HG03354 (cell line): ENCODE measurements around the gene USP46.

Experiments
- ATAC-seq: cut with Tn5 transposase; IDR thresholded peaks from one replicate; pipeline ENCODE4 v1.9.1; 2021; ENCODE audit warnings: mild to moderate bottlenecking; ENCODE audit not compliant: unreplicated experiment, poor library complexity, severe bottlenecking

Gene USP46

GRCh38 chr4:52578951-52579350 is 80.2 kb downstream of the USP46 start:
- no peak for ATAC-seq

- ATAC-seq = no peak
Measured at GRCh38 chr4:52577624-52577962, 81.5 kb downstream of the USP46 start.

DNA sequence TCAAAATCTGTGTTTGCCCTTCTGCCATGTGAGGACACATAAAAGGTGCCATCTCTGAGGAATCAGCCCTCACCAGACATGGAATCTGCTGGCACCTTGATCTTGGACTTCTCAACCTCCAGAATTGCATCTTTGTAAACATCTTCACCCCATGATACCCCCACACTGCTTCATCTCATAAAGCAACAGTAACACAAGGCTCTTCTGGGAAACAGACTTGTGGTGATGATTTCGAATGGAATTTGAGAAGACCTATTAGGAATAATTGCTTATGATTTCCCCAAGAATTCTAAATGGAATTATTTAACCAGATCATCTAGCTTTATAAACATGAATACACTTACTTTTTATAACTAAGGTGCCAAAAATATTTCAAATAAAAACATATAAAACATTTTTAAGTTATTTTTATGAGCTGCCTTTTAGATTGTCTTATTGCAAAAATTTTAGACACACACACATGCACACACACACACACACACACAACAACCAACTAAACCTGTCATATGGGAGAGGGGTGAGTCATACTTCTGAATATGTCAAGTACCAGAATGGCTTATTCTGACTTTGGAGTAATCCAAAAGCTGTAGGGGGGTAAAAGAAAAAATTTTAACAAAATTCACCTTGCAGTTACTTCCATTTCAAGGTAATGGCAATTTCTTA is 82.0 kb downstream of the USP46 start:
- ATAC-seq = no peak

- no peak for ATAC-seq
Measured at GRCh38 chr4:52576326-52576725, 82.8 kb downstream of the USP46 start.

DNA sequence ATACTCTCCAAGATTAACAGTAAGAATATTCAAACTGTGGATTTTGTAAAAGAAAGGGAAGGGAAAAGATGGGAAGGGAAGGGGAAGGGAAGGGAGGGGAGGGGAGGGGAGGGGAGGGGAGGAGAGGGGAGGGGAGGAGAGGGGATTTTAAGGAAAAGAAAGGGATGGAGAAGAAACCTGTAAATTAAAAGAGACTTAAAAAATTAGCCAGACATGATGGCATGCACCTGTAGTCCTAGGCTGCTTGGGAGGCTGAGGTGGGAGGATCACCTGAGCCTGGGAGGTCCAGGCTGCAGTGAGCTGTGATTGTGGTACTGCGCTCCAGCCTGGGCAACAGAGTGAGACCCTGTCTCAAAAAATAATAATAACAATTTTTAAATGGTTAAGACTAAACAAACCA is 83.7 kb downstream of the USP46 start:
- no peak for ATAC-seq

DNA sequence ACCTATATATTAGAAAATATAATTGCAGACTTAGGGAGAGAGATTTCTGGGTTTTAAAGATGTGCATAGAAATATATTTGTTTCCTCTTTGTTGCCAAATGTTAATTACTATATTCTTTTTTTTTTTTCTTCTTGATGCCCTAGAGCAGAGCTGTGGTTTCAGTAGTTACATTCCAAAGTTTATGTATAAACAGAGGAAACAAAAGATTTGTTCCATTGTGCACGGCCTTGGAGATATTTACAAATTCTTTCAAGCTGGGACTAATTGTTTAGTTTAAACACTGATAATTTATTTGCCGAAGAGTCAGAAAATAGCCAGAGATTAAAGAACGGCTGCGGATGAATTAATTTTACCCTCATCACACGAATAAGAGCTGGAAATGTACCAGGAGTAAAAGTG is 85.1 kb downstream of the USP46 start:
- ATAC-seq = no peak

GRCh38 chr4:52573551-52573950 is 85.5 kb downstream of the USP46 start:
- ATAC-seq = no peak

- ATAC-seq = no peak
Measured at GRCh38 chr4:52572936-52573485, 86.1 kb downstream of the USP46 start.

GRCh38 chr4:52568351-52568750 is 90.8 kb downstream of the USP46 start:
- ATAC-seq = no peak

DNA sequence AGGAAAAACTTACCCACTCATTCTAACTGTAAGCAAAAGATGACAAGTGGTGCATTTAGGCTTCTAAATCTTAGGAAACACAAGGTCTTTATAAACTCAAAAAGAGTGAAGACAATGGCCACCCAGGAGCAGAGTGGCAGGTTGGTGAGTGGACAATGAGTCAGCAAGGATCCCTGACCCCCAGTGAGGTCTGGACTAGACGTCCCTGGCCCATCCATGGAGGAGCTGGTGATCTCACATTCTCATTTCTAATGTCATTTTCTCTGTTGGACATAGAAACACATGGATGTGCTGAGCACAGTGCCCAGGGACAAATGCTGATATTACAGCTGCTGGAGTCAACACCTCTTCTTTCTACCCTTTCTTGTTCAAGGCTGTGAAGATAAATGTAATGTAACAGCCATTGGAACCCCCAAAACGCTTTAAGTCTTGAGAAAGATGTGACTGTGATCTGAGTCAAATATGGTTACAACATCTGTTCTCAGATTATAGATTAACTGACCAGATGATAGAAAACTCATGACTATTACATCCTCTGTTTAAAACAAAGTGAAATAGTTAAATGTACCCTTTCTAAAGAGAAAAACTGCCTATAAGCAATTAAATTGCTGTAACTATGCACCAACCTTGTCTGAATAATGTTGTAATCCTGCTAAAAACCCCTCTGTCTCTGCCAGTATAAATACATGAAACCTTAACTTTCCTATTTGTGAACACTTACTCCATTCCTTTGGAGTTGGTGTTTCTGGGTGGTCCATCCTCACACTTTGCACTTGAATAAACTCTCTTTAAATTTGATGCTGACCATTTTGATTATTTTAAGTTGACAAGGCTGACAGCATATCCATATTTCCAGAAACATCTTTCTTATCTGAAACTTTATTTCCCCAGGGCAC is 92.7 kb downstream of the USP46 start:
- ATAC-seq = no peak

- no peak for ATAC-seq
Measured at GRCh38 chr4:52560844-52561280, 98.2 kb downstream of the USP46 start.

DNA sequence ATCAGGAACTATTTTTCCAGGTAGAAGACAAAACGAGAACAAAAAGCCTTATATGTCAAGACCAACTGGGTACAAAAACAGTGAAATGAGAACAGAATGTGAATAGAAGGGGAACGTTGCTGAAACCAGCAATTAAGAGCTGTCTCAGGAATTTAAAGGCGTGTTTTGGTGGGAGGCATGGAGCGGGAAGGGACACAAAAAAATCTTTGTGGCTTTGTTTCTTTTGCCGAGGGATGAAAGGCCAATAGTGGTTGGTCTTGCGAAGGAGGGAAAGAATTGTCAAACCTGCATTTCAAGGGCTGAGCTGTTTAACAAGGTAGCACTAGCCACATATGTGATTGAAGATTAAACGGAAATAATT is 103.8 kb downstream of the USP46 start:
- ATAC-seq = no peak

- no peak for ATAC-seq
Measured at GRCh38 chr4:52554612-52555355, 104.3 kb downstream of the USP46 start.

GRCh38 chr4:52552778-52553177 is 106.3 kb downstream of the USP46 start:
- no peak for ATAC-seq

GRCh38 chr4:52551487-52551886 is 107.6 kb downstream of the USP46 start:
- ATAC-seq = no peak

- ATAC-seq = no peak
Measured at GRCh38 chr4:52550186-52550585, 108.9 kb downstream of the USP46 start.

DNA sequence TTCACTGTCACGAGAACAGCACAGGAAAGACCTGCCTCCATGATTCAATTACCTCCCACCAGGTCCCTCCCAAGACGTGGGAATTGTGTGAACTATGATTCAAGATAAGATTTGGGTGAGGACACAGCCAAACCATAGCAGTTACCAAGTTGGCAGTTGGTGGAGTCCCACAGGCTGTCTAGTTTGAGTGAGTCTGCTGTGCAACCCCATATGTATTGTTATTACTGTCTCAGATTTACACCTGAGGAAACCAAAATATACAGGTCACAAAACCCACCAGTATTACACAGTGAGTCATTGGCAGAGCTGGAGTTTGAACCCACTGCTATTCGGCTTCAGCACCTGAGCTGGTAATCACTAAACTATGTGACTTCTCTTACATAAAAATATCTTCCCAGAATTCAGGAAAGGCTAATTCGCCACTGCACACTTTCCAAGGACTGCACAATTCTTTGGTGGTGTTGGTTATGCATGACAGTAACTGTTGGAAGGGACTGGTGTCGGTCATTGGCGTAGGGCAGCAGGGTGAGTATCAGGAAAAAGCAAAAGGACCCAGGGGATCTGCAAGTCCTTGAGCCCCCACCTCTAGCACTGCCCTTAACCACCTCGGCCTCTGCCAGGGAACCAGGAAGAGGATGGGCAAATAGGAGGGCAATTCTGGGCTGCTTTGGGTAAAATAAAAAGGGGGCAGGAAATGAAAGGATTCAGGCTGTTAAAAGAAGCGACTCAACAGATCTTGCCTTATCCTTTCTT is 110.1 kb downstream of the USP46 start:
- no peak for ATAC-seq

GRCh38 chr4:52546449-52546848 is 112.7 kb downstream of the USP46 start:
- ATAC-seq = no peak

DNA sequence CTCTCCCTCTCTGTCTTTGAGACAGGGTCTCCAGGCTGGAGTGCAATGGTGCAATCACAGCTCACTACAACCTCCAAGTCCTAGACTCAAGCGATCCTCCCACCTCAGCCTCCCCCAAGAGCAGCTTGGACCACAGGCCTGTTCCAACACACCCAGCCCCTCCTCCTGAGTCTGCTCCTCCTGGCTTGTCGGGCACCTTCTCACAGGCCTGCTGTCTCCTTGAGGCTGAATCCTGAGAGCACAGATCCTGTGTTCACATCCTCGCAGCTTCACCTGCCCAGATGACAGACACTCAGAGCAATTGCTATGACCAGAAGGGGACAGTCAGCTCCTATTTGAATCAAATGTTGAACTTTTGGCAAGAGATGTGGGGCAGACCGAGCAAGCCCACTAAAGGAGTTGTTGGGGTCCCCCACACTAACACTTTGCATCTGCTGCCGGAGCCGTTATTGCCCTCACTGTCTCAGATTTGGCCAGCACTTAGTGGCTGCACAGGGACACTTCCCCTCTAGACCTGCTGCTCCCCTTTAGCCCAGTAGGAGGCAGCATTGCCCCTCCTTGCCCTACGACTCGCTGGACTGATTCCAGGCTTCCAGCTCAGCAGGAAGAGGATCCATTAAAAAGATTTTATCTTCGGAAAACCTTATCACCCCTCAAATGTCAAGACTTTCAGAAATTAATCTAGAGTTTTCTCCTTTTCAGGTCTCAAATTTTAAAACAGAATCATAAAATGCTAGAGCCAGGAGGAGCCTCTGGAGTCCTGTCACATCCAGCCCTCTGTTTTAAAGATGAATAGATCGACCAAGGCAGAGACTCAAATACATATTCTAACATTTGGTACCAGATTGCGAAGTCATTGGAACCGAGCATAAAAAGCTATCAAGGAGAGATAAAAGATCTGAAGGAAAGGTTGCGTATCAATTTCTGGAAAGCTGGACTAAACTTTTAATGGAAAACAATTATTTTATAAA is 113.7 kb downstream of the USP46 start:
- ATAC-seq = peak; percentile 79
